IMR-90 (cell line): Measurements from ENCODE around the gene PDLIM5. TPM values are rescaled to one million over a fixed set of nuclear protein-coding genes. Genes with fewer than 3 reads are reported as not detected.

ENCODE experiments used
- ATAC-seq: fragments of 200-7000 bp; cut with Tn5 transposase; 2 replicates; pipeline ENCODE4 v1.9.1; 2020; ENCODE audit warnings: low read depth, mild to moderate bottlenecking, moderate library complexity
- BruUV-seq: library from RNA; stranded (reverse); fragments of 400-500 nt; replicated peaks from 2 replicates; lab custom pipeline; 2021; lab: Mats Ljungman, UMichigan
- CTCF ChIA-PET: fragments of 300-600 bp; formaldehyde crosslinking; extraction: SDS; loops from one replicate; lab custom pipeline; 2021; ENCODE audit warnings: antibody characterized with exemption; lab: Yijun Ruan, JAX
- POLR2A ChIA-PET: fragments of 300-600 bp; sonication (Branson Sonifier 250); formaldehyde crosslinking; loops from one replicate; lab custom pipeline; 2022; ENCODE audit warnings: antibody characterized with exemption; ENCODE audit not compliant: unreplicated experiment; lab: Charles Lee
- DNase-seq: peaks from one replicate; pipeline ENCODE4 v3.0.0; 2013
- H2AFZ ChIP-seq: replicated peaks from 2 replicates; pipeline ENCODE3; 2013; ENCODE audit warnings: low read length, mild to moderate bottlenecking; ENCODE audit not compliant: poor library complexity
- H2AK5ac ChIP-seq: 2 replicates; pipeline ENCODE4 v1.6.1; 2013; ENCODE audit warnings: low read depth, low read length, inconsistent platforms
- H2AK9ac ChIP-seq: replicated peaks from 2 replicates; pipeline ENCODE3; 2013; ENCODE audit warnings: mild to moderate bottlenecking, low read depth, low read length, moderate library complexity; ENCODE audit not compliant: poor library complexity
- H2BK120ac ChIP-seq: 2 replicates; pipeline ENCODE4 v1.6.1; 2013; ENCODE audit warnings: low read depth, low read length, inconsistent platforms
- H2BK15ac ChIP-seq: 3 replicates; pipeline ENCODE4 v1.6.1; 2013; ENCODE audit warnings: low read depth, low read length, inconsistent platforms
- H2BK20ac ChIP-seq: 2 replicates; pipeline ENCODE4 v1.6.1; 2013; ENCODE audit warnings: low read depth, mild to moderate bottlenecking, inconsistent platforms, low read length, moderate library complexity
- H2BK5ac ChIP-seq: 2 replicates; pipeline ENCODE4 v1.6.1; 2013; ENCODE audit warnings: mild to moderate bottlenecking, low read depth, low read length, inconsistent platforms; ENCODE audit not compliant: poor library complexity, severe bottlenecking
- H3K14ac ChIP-seq: replicated peaks from 2 replicates; pipeline ENCODE4 v1.6.1; 2013; ENCODE audit warnings: low read depth, low read length, inconsistent platforms
- H3K18ac ChIP-seq: 2 replicates; pipeline ENCODE4 v1.6.1; 2013; ENCODE audit warnings: low read depth, low read length, control low read depth
- H3K23ac ChIP-seq: 2 replicates; pipeline ENCODE4 v1.6.1; 2013; ENCODE audit warnings: low read depth, low read length, inconsistent platforms
- H3K27ac ChIP-seq: 2 replicates; pipeline ENCODE4 v1.5.1; 2013; ENCODE audit warnings: mild to moderate bottlenecking, control low read depth, low read length; ENCODE audit not compliant: insufficient read depth
- H3K27me3 ChIP-seq: 2 replicates; pipeline ENCODE4 v1.6.1; 2013; ENCODE audit warnings: low read length; ENCODE audit not compliant: control insufficient read depth, insufficient read depth
- H3K36me3 ChIP-seq: 2 replicates; pipeline ENCODE4 v1.6.1; 2013; ENCODE audit warnings: low read length, mixed read lengths; ENCODE audit not compliant: control insufficient read depth, insufficient read depth
- H3K4ac ChIP-seq: 2 replicates; pipeline ENCODE4 v1.6.1; 2013; ENCODE audit warnings: low read depth, low read length, inconsistent platforms
- H3K4me1 ChIP-seq: 2 replicates; pipeline ENCODE4 v1.6.1; 2013; ENCODE audit warnings: low read length, mixed read lengths; ENCODE audit not compliant: control insufficient read depth, insufficient read depth
- H3K4me2 ChIP-seq: 2 replicates; pipeline ENCODE4 v1.6.1; 2013; ENCODE audit warnings: low read depth, mild to moderate bottlenecking, control low read depth, low read length, moderate library complexity
- H3K4me3 ChIP-seq: 2 replicates; pipeline ENCODE4 v1.5.1; 2013; ENCODE audit warnings: low read depth, mild to moderate bottlenecking, control low read depth, low read length, moderate library complexity; ENCODE audit not compliant: insufficient read depth
- H3K56ac ChIP-seq: 2 replicates; pipeline ENCODE4 v1.6.1; 2013; ENCODE audit warnings: low read length, inconsistent platforms; ENCODE audit not compliant: insufficient read depth; ENCODE audit errors: extremely low read depth
- H3K79me1 ChIP-seq, 2 experiments: 2 replicates each; pipeline ENCODE4 v1.6.1; 2013; ENCODE audit warnings: low read length in 2 of 2, inconsistent platforms in 1 of 2, low read depth in 1 of 2
- H3K9ac ChIP-seq: 2 replicates; pipeline ENCODE4 v1.6.1; 2013; ENCODE audit warnings: low read depth, low read length, control low read depth
- H3K9me1 ChIP-seq: 2 replicates; pipeline ENCODE4 v1.6.1; 2013; ENCODE audit warnings: low read length, inconsistent platforms; ENCODE audit not compliant: insufficient read depth
- H3K9me3 ChIP-seq: 2 replicates; pipeline ENCODE4 v1.6.1; 2013; ENCODE audit warnings: low read length; ENCODE audit not compliant: control insufficient read depth, insufficient read depth
- H4K20me1 ChIP-seq: 2 replicates; pipeline ENCODE4 v1.6.1; 2013; ENCODE audit warnings: low read length, inconsistent platforms; ENCODE audit not compliant: insufficient read depth
- H4K5ac ChIP-seq: 2 replicates; pipeline ENCODE4 v1.6.1; 2013; ENCODE audit warnings: mild to moderate bottlenecking, low read depth, low read length, control low read depth
- H4K8ac ChIP-seq, 2 experiments: 2 replicates each; pipeline ENCODE4 v1.6.1; 2013; ENCODE audit warnings: low read depth in 2 of 2, low read length in 2 of 2, control low read depth in 1 of 2, inconsistent platforms in 1 of 2
- H4K91ac ChIP-seq: 2 replicates; pipeline ENCODE4 v1.6.1; 2013; ENCODE audit warnings: low read depth, low read length, inconsistent platforms; ENCODE audit not compliant: insufficient read depth
- BHLHE40 ChIP-seq: fragments of 150-350 bp; IDR thresholded peaks from 2 replicates; pipeline ENCODE4 v1.6.1; 2016; ENCODE audit warnings: mild to moderate bottlenecking, low read depth, low read length
- CHD1 ChIP-seq: IDR thresholded peaks from 2 replicates; pipeline ENCODE4 v1.6.1; 2012; ENCODE audit warnings: low read depth, low read length, improper control_type of control experiment
- FOS ChIP-seq: fragments of 150-350 bp; IDR thresholded peaks from 2 replicates; pipeline ENCODE4 v1.6.1; 2016; ENCODE audit warnings: low read depth, low read length
- MXI1 ChIP-seq: IDR thresholded peaks from 2 replicates; pipeline ENCODE4 v1.6.1; 2012; ENCODE audit warnings: low read depth, mild to moderate bottlenecking, low read length, moderate library complexity, borderline replicate concordance
- NFE2L2 ChIP-seq: fragments of 150-350 bp; IDR thresholded peaks from 2 replicates; pipeline ENCODE4 v1.6.1; 2016; ENCODE audit warnings: low read depth, mild to moderate bottlenecking, low read length
- RFX5 ChIP-seq: IDR thresholded peaks from 2 replicates; pipeline ENCODE4 v1.8.0; 2012; ENCODE audit warnings: low read depth, mild to moderate bottlenecking, low read length, moderate library complexity
- SMC3 ChIP-seq: fragments of 150-350 bp; IDR thresholded peaks from 2 replicates; pipeline ENCODE4 v1.6.1; 2016; ENCODE audit warnings: low read depth, mild to moderate bottlenecking, antibody characterized with exemption, low read length, moderate library complexity
- WGBS, 2 experiments: methylation state at CpG; one replicate each; pipeline versions ENCODE4 v1.1.5 to v1.1.7; 2013; ENCODE audit warnings: missing lambda C conversion rate in 2 of 2; ENCODE audit not compliant: insufficient read length in 1 of 2; ENCODE audit errors: extremely low coverage in 2 of 2; 5-methylcytosine and 5-hydroxymethylcytosine counted together
- dilution Hi-C: fragments of 300-500 bp; cut with HindIII; formaldehyde crosslinking; loops from one replicate; pipeline ENCODE4 v1.14.3; 2018; ENCODE audit warnings: low sequenced_read_pairs; ENCODE audit not compliant: unreplicated experiment
- in situ Hi-C: fragments of 300-500 bp; cut with MboI; formaldehyde crosslinking; loops from 3 replicates; pipeline ENCODE4 v1.14.3; 2019; ENCODE audit warnings: low sequenced_read_pairs, inconsistent platforms, mixed read lengths
- intact Hi-C: fragments of 100-400 bp; cut with micrococcal nuclease; formaldehyde crosslinking; loops from 2 replicates; pipeline ENCODE4 v1.10.0; 2022
- polyA plus RNA-seq, 3 experiments: library from polyadenylated mRNA; depleted of rRNA; stranded (reverse); fragments of >200 nt; gene quantifications; 2 replicates each; pipeline ENCODE4 v1.2.3, GENCODE V29; 2012; ENCODE audit warnings: low replicate concordance in 1 of 3
- total RNA-seq: library from RNA; depleted of rRNA; stranded (reverse); fragments of >200 nt; gene quantifications from 2 replicates; pipeline ENCODE4 v1.2.3, GENCODE V29; 2012
- TF ChIP-seq, protein P1 (sequence below): fragments of 150-350 bp; IDR thresholded peaks from 2 replicates; pipeline ENCODE4 v1.6.1; 2017; ENCODE audit warnings: mild to moderate bottlenecking, antibody characterized with exemption, low read length, low read depth
- TF ChIP-seq, protein P2 (sequence below): fragments of 150-350 bp; IDR thresholded peaks from 2 replicates; pipeline ENCODE4 v1.6.1; 2016; ENCODE audit warnings: low read depth, mild to moderate bottlenecking, low read length, moderate library complexity, borderline replicate concordance

The PDLIM5 gene
- total and polyA plus RNA-seq, 2 of the 4 experiments (the other 2 are of a cell fraction): 96.5 to 188 TPM

DNA sequence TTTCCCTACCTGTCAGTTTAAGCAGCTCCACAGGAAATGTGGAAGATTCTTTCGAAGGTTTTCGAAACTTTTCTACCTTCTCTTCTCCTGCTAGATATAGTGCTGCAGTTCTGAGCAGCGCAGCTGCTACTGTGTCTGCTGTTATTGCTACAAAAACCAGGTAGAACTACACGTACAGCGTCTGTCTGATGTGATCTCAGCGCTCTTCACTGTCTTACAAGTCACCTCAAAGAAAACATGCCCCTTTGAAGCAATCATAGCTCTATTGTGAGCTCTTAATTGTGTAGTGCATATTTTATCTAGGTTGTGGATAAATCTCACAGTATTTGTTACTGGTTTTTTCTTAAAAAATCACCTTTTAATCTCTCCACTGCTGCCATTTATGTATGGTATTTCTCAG lies 158.4 kb downstream of the PDLIM5 start:
- H3K9me1 ChIP-seq: peaks cover 7% of the 10 kb centered on the region
- H3K9ac ChIP-seq: no peak overlapping the region
- H4K8ac ChIP-seq: no peak overlapping the region
- peaks cover 2% of the 10 kb centered on the region for H3K4me1 ChIP-seq
- no peak overlapping the region for H3K23ac ChIP-seq
- no TSS peak for BruUV-seq
- in situ Hi-C loops: no loop called here
- intact Hi-C loops: no loop called here
- no peak overlapping the region for H2AK9ac ChIP-seq
- no peak overlapping the region for H2BK15ac ChIP-seq
- CTCF ChIA-PET: no interaction called here
- H2BK20ac ChIP-seq: no peak overlapping the region
- H3K18ac ChIP-seq: no peak overlapping the region
- no peak overlapping the region for H4K5ac ChIP-seq
- H4K20me1 ChIP-seq: peaks cover 6% of the 10 kb centered on the region; the same call in 1 of the 2 replicates
- no peaks in the 10 kb centered on the region for H3K9me3 ChIP-seq
- dilution Hi-C loops: no loop called here
- H4K91ac ChIP-seq: no peak overlapping the region
- no peak overlapping the region for H2AK5ac ChIP-seq
- no peak for DNase-seq
- H3K14ac ChIP-seq: no peak overlapping the region
- H3K4ac ChIP-seq: no peak overlapping the region
- peaks cover 1% of the 10 kb centered on the region; the same call in 1 of the 2 replicates for H3K36me3 ChIP-seq
- WGBS, 2 experiments: 100% methylated on average over 2 of the region's 6 CpGs; no CpG with 5 or more reads in 1 of the 2 experiments
- POLR2A ChIA-PET: no interaction called here
- no peak overlapping the region for H2BK5ac ChIP-seq
- peaks cover 18 to 25% of the 10 kb centered on the region in 2 experiments for H3K79me1 ChIP-seq
- no peak overlapping the region for H3K4me3 ChIP-seq
- no peak overlapping the region for H3K56ac ChIP-seq
- H3K27me3 ChIP-seq: no peaks in the 10 kb centered on the region
- H2BK120ac ChIP-seq: no peak overlapping the region
- ATAC-seq: no peak
- H3K4me2 ChIP-seq: no peak overlapping the region
- no peak overlapping the region for H2AFZ ChIP-seq
- TF ChIP-seq CHD1: no peak
- TF ChIP-seq, protein P1, sequence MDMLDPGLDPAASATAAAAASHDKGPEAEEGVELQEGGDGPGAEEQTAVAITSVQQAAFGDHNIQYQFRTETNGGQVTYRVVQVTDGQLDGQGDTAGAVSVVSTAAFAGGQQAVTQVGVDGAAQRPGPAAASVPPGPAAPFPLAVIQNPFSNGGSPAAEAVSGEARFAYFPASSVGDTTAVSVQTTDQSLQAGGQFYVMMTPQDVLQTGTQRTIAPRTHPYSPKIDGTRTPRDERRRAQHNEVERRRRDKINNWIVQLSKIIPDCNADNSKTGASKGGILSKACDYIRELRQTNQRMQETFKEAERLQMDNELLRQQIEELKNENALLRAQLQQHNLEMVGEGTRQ: no peak
- TF ChIP-seq FOS: no peak
- TF ChIP-seq RFX5: no peak
- TF ChIP-seq, protein P2, sequence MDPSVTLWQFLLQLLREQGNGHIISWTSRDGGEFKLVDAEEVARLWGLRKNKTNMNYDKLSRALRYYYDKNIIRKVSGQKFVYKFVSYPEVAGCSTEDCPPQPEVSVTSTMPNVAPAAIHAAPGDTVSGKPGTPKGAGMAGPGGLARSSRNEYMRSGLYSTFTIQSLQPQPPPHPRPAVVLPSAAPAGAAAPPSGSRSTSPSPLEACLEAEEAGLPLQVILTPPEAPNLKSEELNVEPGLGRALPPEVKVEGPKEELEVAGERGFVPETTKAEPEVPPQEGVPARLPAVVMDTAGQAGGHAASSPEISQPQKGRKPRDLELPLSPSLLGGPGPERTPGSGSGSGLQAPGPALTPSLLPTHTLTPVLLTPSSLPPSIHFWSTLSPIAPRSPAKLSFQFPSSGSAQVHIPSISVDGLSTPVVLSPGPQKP: no peak
- TF ChIP-seq NFE2L2: no peak
- no peak for TF ChIP-seq BHLHE40
- TF ChIP-seq MXI1: no peak
- TF ChIP-seq SMC3: no peak
- H3K27ac ChIP-seq: no peak overlapping the region
